Prostate gland (tissue), 2 donors: ENCODE data around the gene KCNH3. TPM values are rescaled to one million over a fixed set of nuclear protein-coding genes. Genes with fewer than 3 reads are reported as not detected.

ENCODE experiments used
- DNase-seq: peaks from one replicate; pipeline ENCODE4 v3.0.0-alpha.2; 2019; ENCODE audit warnings: low spot score
- H3K27ac ChIP-seq, 2 donors: fragments of 200-600 bp; sonication (generic); 2 replicates each; pipeline ENCODE4 v1.5.1; 2017 to 2019
- H3K27me3 ChIP-seq: fragments of 200-600 bp; sonication (generic); replicated peaks from 2 replicates; pipeline ENCODE4 v1.5.1; 2019; ENCODE audit not compliant: insufficient read depth
- H3K36me3 ChIP-seq, 2 donors: fragments of 200-600 bp; sonication (generic); 1 replicate in 1 of 2; 2 replicates in 1 of 2; pipeline versions ENCODE4 v1.5.1 to v1.8.1; 2017 to 2019
- H3K4me1 ChIP-seq: fragments of 200-600 bp; sonication (generic); replicated peaks from 2 replicates; pipeline ENCODE4 v1.5.1; 2019
- H3K4me3 ChIP-seq, 2 donors: fragments of 200-600 bp; sonication (generic); 2 replicates each; pipeline ENCODE4 v1.5.1; 2017 to 2019
- H3K9me3 ChIP-seq: fragments of 200-600 bp; sonication (generic); 2 replicates; pipeline ENCODE4 v1.5.1; 2017
- POLR2A ChIP-seq: fragments of 450-650 bp; IDR thresholded peaks from one replicate; pipeline ENCODE4 v1.6.1; 2016; ENCODE audit warnings: antibody characterized with exemption, mild to moderate bottlenecking
- POLR2AphosphoS5 ChIP-seq: sonication (generic); formaldehyde crosslinking; IDR thresholded peaks from one replicate; pipeline ENCODE4 v1.6.1; 2017; ENCODE audit warnings: antibody characterized with exemption
- WGBS: methylation state at CpG from one replicate; pipeline ENCODE4 v1.1.5; 2018; 5-methylcytosine and 5-hydroxymethylcytosine counted together
- intact Hi-C: fragments of 100-400 bp; cut with DNase I; formaldehyde crosslinking; loops from one replicate; pipeline ENCODE4 v1.14.2; 2022
- total RNA-seq, 2 donors: library from RNA; depleted of rRNA; stranded (reverse); fragments of >200 nt; gene quantifications; one replicate each; pipeline ENCODE4 v1.1.0, GENCODE V29; 2016
- TF ChIP-seq, protein P1 (sequence below), 4 experiments: fragments of 200-600 bp in 2 of 4; fragments of 450-650 bp in 2 of 4; sonication (generic) in 2 of 4; IDR thresholded peaks; 1 replicate in 3 of 4; 2 replicates in 1 of 4; pipeline ENCODE4 v1.5.1; 2016 to 2019; ENCODE audit warnings: antibody characterized with exemption in 4 of 4, mild to moderate bottlenecking in 2 of 4, moderate library complexity in 2 of 4

The KCNH3 gene
- total RNA-seq, 2 donors from 2014 or later = 1.8 to 2.2 TPM

DNA sequence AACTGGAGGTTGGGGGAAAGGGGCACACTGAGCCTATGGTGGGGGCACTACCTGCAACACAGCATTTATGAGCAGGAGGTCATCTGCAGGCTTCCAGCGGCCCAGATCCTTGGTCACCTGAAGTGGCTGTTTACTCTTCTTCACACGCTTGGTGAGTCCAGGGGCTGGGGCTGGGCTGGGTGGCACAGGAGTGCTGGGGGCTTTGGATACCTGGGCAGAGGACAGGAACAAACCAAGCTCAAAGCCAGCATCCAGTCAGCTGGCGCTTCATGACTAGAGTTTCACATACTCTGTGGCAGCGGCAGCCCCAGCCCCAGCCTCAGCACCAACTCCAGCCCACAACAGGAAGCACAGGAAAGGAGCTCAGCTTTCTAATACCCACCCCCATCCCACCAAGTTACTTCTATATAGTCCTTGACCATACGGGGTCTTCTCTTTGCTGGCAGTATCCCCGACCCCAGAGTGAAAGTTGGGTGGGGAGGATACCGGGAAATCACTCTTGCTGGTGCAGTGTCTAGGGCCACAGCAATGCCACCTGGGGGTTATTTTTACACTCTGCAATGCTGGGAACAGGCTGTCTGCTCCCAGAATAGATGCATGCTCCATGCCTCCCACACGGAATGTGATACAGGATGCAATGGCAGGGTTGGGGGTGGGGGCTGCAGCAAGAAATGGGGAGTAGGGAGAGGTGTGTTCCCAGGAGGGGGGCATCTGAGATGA is 26.0 kb downstream of the KCNH3 start:
- WGBS = 88% methylated on average over 8 of the region's 8 CpGs
- H3K27me3 ChIP-seq = no peaks in the 10 kb centered on the region
- intact Hi-C loops = no loop called here
- no peaks in the 10 kb centered on the region for H3K9me3 ChIP-seq
- peaks cover 3% of the 10 kb centered on the region for H3K4me1 ChIP-seq
- DNase-seq = no peak
- peaks cover 14 to 28% of the 10 kb centered on the region in 2 donors for H3K36me3 ChIP-seq
- TF ChIP-seq, protein P1, sequence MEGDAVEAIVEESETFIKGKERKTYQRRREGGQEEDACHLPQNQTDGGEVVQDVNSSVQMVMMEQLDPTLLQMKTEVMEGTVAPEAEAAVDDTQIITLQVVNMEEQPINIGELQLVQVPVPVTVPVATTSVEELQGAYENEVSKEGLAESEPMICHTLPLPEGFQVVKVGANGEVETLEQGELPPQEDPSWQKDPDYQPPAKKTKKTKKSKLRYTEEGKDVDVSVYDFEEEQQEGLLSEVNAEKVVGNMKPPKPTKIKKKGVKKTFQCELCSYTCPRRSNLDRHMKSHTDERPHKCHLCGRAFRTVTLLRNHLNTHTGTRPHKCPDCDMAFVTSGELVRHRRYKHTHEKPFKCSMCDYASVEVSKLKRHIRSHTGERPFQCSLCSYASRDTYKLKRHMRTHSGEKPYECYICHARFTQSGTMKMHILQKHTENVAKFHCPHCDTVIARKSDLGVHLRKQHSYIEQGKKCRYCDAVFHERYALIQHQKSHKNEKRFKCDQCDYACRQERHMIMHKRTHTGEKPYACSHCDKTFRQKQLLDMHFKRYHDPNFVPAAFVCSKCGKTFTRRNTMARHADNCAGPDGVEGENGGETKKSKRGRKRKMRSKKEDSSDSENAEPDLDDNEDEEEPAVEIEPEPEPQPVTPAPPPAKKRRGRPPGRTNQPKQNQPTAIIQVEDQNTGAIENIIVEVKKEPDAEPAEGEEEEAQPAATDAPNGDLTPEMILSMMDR (IDR thresholded peaks at IDR 0.05) = no peak
- TF ChIP-seq POLR2A (no peak), POLR2AphosphoS5 (no peak)
- no peak overlapping the region for H3K4me3 ChIP-seq
- H3K27ac ChIP-seq = no peak overlapping the region

DNA sequence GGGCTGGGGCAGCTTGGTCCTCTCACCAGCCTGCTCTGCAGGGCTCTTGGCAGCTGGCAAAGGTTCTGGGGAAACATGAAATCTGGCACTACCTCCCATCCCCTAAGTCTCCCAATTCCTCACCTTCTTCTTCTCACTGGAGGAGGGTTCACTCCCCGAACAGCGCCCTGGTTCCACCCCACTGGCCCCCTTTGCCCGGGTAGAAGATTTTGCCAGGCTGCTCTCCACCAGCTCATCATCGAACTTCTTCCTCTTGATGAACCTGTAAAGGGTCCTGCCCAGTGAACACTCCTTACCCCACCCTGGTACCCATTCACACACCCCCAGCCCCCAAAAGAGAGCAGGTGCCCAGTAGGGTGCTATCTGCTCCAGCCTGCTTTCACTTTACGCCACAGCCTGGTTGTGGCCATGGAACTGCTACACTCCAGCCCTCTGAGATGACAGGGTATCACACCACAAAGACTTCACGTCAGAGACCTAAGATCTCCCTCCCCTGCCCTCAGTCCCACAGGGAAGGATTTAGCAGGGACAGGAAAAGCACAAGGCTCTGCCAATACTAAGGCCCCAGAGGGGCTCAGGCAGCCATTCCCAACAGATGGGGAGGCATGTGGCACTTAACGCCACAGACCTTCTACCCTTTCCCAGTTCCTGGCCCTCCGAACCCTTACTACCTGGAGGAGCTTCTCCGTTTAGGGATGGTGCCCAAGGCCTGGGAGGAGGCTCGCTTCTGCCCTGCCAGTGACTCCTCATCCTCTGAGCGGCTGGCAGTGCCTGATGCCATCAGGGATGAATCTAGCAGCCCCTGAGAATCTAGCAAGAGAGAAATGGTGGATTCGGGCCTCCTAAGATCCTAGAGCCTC is 26.8 kb downstream of the KCNH3 start:
- Histone ChIP-seq H3K4me1 (peaks cover 3% of the 10 kb centered on the region), H3K4me3 (no peak overlapping the region), H3K9me3 (no peaks in the 10 kb centered on the region), H3K27ac (no peak overlapping the region), H3K36me3 (peaks cover 11 to 26% of the 10 kb centered on the region in 2 donors), H3K27me3 (no peaks in the 10 kb centered on the region)
- 94% methylated on average over 12 of the region's 12 CpGs for WGBS
- TF ChIP-seq POLR2AphosphoS5 (no peak), POLR2A (no peak)
- TF ChIP-seq, protein P1 (IDR thresholded peaks at IDR 0.05) = no peak
- DNase-seq = no peak
- intact Hi-C loops = no loop called here

DNA sequence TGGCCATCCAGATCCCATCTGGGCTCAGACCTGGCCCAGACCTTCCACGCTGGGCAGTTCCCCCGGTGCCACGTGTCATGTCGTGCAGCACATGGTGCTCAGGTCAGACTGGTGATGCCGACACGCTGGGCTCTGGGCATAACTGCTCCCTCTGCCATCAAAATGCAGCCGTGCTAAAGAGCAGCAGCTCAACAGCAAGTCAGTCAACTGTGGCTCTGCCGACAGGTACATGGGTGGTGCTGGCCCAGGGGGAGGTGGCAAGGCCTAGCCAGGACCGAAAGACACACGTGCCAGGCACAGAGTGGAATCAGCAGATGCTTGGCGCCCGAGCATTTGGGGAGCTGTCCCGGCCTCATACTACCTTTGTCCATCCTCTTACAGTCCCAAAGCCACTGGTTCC is 27.5 kb downstream of the KCNH3 start:
- H3K9me3 ChIP-seq = no peaks in the 10 kb centered on the region
- H3K27ac ChIP-seq = no peak overlapping the region
- intact Hi-C loops = no loop called here
- peaks cover 3% of the 10 kb centered on the region for H3K4me1 ChIP-seq
- DNase-seq = no peak
- no peak for TF ChIP-seq POLR2A
- no peak for TF ChIP-seq POLR2AphosphoS5
- TF ChIP-seq, protein P1 (IDR thresholded peaks at IDR 0.05) = no peak
- peaks cover 10 to 26% of the 10 kb centered on the region in 2 donors for H3K36me3 ChIP-seq
- no peak overlapping the region for H3K4me3 ChIP-seq
- H3K27me3 ChIP-seq = no peaks in the 10 kb centered on the region
- WGBS = 92% methylated on average over 12 of the region's 13 CpGs

DNA sequence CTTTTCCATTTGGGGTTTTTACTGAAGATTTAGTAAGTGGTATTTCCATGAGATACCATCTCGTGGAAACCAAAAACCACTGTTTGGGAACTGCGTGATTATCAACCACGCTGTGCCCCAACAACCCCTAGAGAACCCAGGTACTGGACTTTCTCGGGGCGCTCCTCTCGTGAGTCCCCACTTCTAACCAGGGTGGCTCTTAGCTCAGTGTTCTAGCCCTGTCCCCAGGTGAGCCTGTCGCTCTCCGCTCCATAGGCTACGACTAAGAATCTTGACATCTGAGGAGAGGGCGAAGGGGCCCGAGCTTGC is 28.4 kb downstream of the KCNH3 start:
- peak overlapping the region; percentile 64 to 88 for H3K4me3 ChIP-seq
- peaks cover 10 to 21% of the 10 kb centered on the region in 2 donors for H3K36me3 ChIP-seq
- peak overlapping the region; percentile 82 to 87 for H3K27ac ChIP-seq
- TF ChIP-seq POLR2AphosphoS5 = no peak
- TF ChIP-seq, protein P1 (IDR thresholded peaks at IDR 0.05) = no peak
- TF ChIP-seq POLR2A = no peak
- H3K9me3 ChIP-seq = no peaks in the 10 kb centered on the region
- intact Hi-C loops = no loop called here
- peaks cover 3% of the 10 kb centered on the region for H3K4me1 ChIP-seq
- H3K27me3 ChIP-seq = no peaks in the 10 kb centered on the region
- DNase-seq = no peak
- 0% methylated on average over 11 of the region's 11 CpGs for WGBS
